ENCODE data around the gene ERGIC2.

- TF ChIP-seq ZNF83 (CRISPR knock-in tag; IDR thresholded peaks at IDR 0.05; ENCODE audit: borderline replicate concordance) (no peak), ZZZ3 (CRISPR knock-in tag; IDR thresholded peaks at IDR 0.05; ENCODE audit: borderline replicate concordance) (no peak), ZNF792 (CRISPR knock-in tag; IDR thresholded peaks at IDR 0.05) (no peak), KDM5B (CRISPR knock-in tag; IDR thresholded peaks at IDR 0.05; ENCODE audit: borderline replicate concordance) (no peak), NBN (conservative IDR thresholded peaks at IDR 0.05) (no peak), CTCF (CRISPR knock-in tag; IDR thresholded peaks at IDR 0.05) (no peak), GMEB2 (CRISPR knock-in tag; IDR thresholded peaks at IDR 0.05; ENCODE audit: low read depth) (no peak), ZBTB40 (IDR thresholded peaks at IDR 0.05) (no peak), ZBTB40 (CRISPR knock-in tag; IDR thresholded peaks at IDR 0.05) (no peak), POLR2A (IDR thresholded peaks at IDR 0.05; ENCODE audit: insufficient read depth in 1 of 2, low read depth in 2 of 2, low read length in 2 of 2) (no peak), HMG20A (CRISPR knock-in tag; IDR thresholded peaks at IDR 0.05; ENCODE audit: borderline replicate concordance) (no peak), ZSCAN20 (CRISPR knock-in tag; IDR thresholded peaks at IDR 0.05; ENCODE audit: borderline replicate concordance) (no peak), ZBTB33 (CRISPR knock-in tag; IDR thresholded peaks at IDR 0.05) (no peak), EZH2 (conservative IDR thresholded peaks at IDR 0.05; ENCODE audit: low read depth, low read length) (no peak)
These were observed 35.8 kb upstream of the ERGIC2 start for GRCh38 chr12:29416748-29417147.

All from HepG2 (cell line).